ENCODE results near the gene MED17.

Gene MED17

GRCh38 chr11:93814966-93815633, 31.0 kb downstream of the MED17 start:
- FAIRE-seq (no peak), DNase-seq (ENCODE audit: low spot score) (no peak)

GRCh38 chr11:93817426-93818348, 33.6 kb downstream of the MED17 start:
- no peak for FAIRE-seq

GRCh38 chr11:93819966-93820695, 36.0 kb downstream of the MED17 start:
- DNase-seq (ENCODE audit: low spot score) (no peak), FAIRE-seq (no peak)

More at GRCh38 chr11:93817426-93818348, 33.6 kb downstream of the MED17 start:
- DNase-seq (ENCODE audit: low spot score), result no peak

- no peak for DNase-seq (ENCODE audit: low spot score)
- no peak for FAIRE-seq
Observed at GRCh38 chr11:93820847-93821246, 36.8 kb downstream of the MED17 start.

- FAIRE-seq (no peak), DNase-seq (ENCODE audit: low spot score) (no peak)
Observed at GRCh38 chr11:93821617-93822016, 37.5 kb downstream of the MED17 start.

- no peak for FAIRE-seq
- DNase-seq (ENCODE audit: low spot score), result no peak
Observed at GRCh38 chr11:93822359-93822758, 38.3 kb downstream of the MED17 start.

- DNase-seq (ENCODE audit: low spot score), result no peak
- no peak for FAIRE-seq
Observed at GRCh38 chr11:93823210-93823609, 39.1 kb downstream of the MED17 start.

GRCh38 chr11:93827363-93827762, 43.3 kb downstream of the MED17 start:
- FAIRE-seq (no peak), DNase-seq (ENCODE audit: low spot score) (no peak)

GRCh38 chr11:93829598-93829997, 45.5 kb downstream of the MED17 start:
- DNase-seq (ENCODE audit: low spot score), result no peak
- no peak for FAIRE-seq

- DNase-seq (ENCODE audit: low spot score) (no peak), FAIRE-seq (no peak)
Observed at GRCh38 chr11:93831343-93832127, 47.5 kb downstream of the MED17 start.

- FAIRE-seq (no peak), DNase-seq (ENCODE audit: low spot score) (no peak)
Observed at GRCh38 chr11:93832780-93833179, 48.7 kb downstream of the MED17 start.

GRCh38 chr11:93838967-93839366, 54.9 kb downstream of the MED17 start:
- DNase-seq (ENCODE audit: low spot score), result no peak
- FAIRE-seq, result no peak

GRCh38 chr11:93840180-93840579, 56.1 kb downstream of the MED17 start:
- FAIRE-seq, result no peak

GRCh38 chr11:93840981-93841380, 56.9 kb downstream of the MED17 start:
- no peak for FAIRE-seq

More at GRCh38 chr11:93840180-93840579, 56.1 kb downstream of the MED17 start:
- no peak for DNase-seq (ENCODE audit: low spot score)

GRCh38 chr11:93841446-93841845, 57.4 kb downstream of the MED17 start:
- FAIRE-seq, result no peak
- DNase-seq (ENCODE audit: low spot score), result no peak

More at GRCh38 chr11:93840981-93841380, 56.9 kb downstream of the MED17 start:
- DNase-seq (ENCODE audit: low spot score), result no peak

- FAIRE-seq (no peak), DNase-seq (ENCODE audit: low spot score) (no peak)
Observed at GRCh38 chr11:93842034-93842433, 58.0 kb downstream of the MED17 start.

GRCh38 chr11:93842461-93842860, 58.4 kb downstream of the MED17 start:
- DNase-seq (ENCODE audit: low spot score) (peak; percentile 84), FAIRE-seq (peak; percentile 37)

GRCh38 chr11:93843906-93844305, 59.8 kb downstream of the MED17 start:
- DNase-seq (ENCODE audit: low spot score) (no peak), FAIRE-seq (no peak)

GRCh38 chr11:93844568-93844967, 60.5 kb downstream of the MED17 start:
- FAIRE-seq, result no peak
- no peak for DNase-seq (ENCODE audit: low spot score)

- FAIRE-seq (no peak), DNase-seq (ENCODE audit: low spot score) (no peak)
Observed at GRCh38 chr11:93845181-93846092, 61.4 kb downstream of the MED17 start.
